Vagina (tissue), 2 donors: Measurements from ENCODE around the gene SH3BP5.

Experiments
- POLR2A ChIP-seq, 2 donors: fragments of 450-650 bp; IDR thresholded peaks; one replicate each; pipeline ENCODE4 v1.6.1; 2017; ENCODE audit warnings: antibody characterized with exemption in 2 of 2, mild to moderate bottlenecking in 2 of 2, moderate library complexity in 2 of 2
- POLR2AphosphoS5 ChIP-seq, 2 donors: sonication (generic); formaldehyde crosslinking; IDR thresholded peaks; one replicate each; pipeline ENCODE4 v1.9.0; 2017; ENCODE audit warnings: antibody characterized with exemption in 2 of 2, mild to moderate bottlenecking in 2 of 2, low read depth in 1 of 2; ENCODE audit not compliant: insufficient read depth in 1 of 2
- TF ChIP-seq, protein P1 (sequence below), 3 experiments: fragments of 450-650 bp in 2 of 3; fragments of 200-600 bp in 1 of 3; sonication (generic) in 1 of 3; IDR thresholded peaks; one replicate each; pipeline ENCODE4 v1.5.1; 2017 to 2019; ENCODE audit warnings: antibody characterized with exemption in 3 of 3, mild to moderate bottlenecking in 2 of 3, moderate library complexity in 2 of 3

DNA sequence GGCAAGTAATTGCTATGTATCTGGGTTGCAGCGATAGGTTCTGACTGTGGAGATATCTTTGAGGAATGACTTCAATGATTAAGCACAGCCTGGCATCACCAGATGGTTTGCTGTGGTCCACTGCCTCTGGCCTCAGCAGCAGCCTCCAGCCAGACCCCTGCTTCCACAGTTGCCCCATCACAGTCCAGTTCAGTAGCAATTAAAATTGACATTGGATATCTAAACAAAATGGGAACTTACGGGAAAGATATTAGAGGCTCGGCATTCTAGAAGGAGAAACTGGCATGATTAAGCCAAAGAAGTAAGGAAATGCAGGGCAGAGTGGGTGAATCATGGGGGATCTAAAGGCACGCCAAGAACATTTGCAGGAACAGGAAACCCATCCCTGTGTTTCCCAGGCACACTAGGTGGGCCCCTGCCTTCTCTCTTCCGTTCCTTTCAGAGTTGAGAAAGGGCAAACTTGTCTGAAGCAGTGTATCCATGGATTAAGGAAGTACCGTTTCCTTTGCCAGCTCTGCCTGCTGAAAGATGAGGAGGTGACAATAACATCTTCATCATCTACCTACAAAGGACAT lies 36.3 kb upstream of the SH3BP5 start:
- TF ChIP-seq, protein P1, sequence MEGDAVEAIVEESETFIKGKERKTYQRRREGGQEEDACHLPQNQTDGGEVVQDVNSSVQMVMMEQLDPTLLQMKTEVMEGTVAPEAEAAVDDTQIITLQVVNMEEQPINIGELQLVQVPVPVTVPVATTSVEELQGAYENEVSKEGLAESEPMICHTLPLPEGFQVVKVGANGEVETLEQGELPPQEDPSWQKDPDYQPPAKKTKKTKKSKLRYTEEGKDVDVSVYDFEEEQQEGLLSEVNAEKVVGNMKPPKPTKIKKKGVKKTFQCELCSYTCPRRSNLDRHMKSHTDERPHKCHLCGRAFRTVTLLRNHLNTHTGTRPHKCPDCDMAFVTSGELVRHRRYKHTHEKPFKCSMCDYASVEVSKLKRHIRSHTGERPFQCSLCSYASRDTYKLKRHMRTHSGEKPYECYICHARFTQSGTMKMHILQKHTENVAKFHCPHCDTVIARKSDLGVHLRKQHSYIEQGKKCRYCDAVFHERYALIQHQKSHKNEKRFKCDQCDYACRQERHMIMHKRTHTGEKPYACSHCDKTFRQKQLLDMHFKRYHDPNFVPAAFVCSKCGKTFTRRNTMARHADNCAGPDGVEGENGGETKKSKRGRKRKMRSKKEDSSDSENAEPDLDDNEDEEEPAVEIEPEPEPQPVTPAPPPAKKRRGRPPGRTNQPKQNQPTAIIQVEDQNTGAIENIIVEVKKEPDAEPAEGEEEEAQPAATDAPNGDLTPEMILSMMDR (IDR thresholded peaks at IDR 0.05), result no peak
- TF ChIP-seq POLR2AphosphoS5 (IDR thresholded peaks at IDR 0.05; ENCODE audit: insufficient read depth in 1 of 2, low read depth in 1 of 2), result no peak
- no peak for TF ChIP-seq POLR2A (IDR thresholded peaks at IDR 0.05)
